GM19468 (cell line): ENCODE measurements around the gene MMP24.

Experiments used
- ATAC-seq: cut with Tn5 transposase; IDR thresholded peaks from one replicate; pipeline ENCODE4 v1.9.1; 2021; ENCODE audit warnings: mild to moderate bottlenecking, moderate library complexity, moderate number of reproducible peaks; ENCODE audit not compliant: unreplicated experiment; ENCODE audit errors: extremely low read depth

MMP24 gene

DNA sequence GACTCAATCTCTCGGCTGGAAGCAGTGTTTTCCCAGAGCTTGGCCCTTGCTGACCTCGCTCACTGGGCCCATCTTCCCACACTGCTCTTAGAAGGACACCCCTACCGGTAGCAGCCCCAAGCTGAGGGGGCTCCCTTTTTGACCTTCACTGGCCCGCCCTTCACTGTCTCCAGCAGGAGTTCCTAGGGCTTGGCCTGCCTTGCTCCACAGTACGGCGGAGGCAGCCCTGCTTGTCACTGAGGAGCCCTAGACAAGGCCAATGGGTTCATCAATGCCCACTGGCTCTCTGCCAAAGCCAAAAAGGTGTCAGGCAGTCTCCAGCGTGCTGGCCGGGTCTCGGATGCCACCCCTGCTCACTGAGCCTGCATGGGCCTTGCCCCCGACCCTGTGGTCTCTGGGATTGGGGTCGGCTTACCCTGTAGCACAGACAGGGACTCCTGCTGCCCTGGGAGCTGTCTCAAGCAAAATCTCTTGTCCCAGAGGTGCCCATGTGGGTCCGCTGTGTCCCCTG lies 49.3 kb downstream of the MMP24 start:
- no peak for ATAC-seq

DNA sequence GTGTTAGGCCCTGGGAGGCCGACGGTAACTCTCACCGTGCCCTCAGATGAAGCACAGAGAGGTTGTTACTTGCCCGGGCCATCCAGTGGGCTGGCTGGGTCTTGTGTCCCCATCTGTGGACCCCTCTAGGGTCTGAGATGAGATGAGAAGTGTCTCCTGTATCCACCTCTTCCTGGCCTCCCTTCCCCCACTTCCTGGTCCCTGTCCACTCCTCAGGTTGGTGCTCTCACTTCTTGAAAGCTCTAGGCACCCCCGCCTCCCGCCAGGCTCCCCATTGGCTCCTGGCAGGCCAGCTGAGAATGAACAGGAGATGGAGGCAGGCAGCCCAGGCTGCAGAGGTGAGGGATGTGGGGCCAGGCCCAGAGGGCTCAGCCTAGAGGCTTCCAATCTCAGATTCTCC lies 49.9 kb downstream of the MMP24 start:
- no peak for ATAC-seq

DNA sequence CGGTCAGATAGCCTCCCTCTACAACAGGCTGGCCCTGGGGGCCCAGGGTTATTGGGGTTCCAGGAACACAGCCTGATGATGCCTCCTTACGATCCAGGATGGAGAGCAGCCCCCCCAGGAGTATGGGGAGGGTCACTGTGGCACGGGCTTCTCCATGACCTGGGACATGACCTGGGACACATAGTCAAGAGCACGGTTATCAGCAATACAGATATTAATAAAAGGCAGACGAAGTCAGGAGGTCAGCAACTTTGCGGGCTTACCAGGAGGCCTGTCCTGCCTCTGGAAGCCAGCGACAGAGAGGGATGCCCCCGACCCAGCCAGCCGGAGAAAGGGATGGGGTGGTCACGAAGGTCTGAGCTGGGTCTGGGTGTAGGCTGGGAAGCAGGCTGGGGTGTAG lies 50.6 kb downstream of the MMP24 start:
- ATAC-seq = no peak

DNA sequence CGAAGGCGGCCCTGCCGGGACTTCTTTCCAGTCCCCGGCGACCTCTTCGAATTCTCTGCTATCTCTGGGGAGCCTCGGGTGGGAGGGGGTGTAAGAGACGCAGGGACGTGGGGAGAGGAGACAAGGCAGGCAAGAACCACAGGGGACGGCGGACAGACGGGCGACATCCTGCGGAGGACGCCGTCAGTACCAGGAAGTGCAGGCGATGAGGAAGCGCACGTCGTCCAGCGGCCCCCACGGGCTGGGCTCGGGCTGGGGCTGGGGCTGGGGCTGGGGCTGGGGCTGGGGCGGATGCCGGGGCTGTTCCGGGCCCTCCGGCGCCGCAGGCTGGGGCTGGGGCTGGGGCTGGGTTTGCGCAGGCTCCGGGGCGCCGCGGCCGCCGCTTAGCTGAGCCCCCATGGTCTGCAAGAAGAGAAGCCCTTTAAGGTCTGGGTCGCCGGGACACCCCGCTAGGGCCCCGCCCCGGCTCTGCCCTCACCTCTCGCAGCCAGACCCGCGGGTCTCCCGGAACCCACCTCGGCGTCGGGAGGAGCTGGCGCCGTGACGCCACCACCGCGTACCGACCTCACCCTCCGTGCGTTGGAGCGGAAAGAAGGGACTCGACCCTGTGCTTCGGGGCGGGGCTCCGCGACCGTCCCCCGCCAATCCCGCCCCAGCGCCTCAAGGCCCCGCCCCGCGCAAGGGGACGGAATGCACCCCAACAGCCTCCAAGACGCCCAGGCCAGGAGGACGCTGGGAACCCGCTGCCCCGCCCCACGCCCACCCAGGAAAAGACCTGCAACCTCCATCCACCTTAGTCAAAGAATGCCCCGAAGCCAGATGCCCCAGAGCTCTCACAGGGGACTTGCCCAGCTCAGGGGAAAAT lies 51.3 kb downstream of the MMP24 start, which contains the start of gene MMP24OS:
TSS of gene MMP24OS (minus strand) at position 592 of the 865 bp plus-strand sequence. CDS start at position 399, 193 bp downstream.
- ATAC-seq = peak; percentile 85

DNA sequence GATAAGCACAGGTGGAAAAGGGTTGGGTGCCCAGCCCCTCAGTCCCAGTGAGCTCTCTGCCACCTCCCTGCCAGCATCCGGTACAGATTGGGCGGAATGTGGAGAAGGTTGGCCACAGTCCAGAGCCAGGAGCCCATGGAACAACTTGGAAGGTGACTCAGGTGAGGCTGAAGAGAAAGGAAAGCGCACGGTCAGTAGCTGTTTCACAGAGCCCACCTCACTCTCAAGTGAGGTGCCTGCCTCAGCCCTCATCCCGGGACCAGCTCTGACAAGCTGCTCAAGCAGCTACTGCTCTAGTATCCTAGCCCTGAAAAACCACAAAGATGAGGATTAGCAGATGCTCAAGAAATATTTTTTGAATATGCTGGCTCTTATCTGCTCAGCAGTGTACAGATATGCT lies 52.5 kb downstream of the MMP24 start:
- no peak for ATAC-seq

DNA sequence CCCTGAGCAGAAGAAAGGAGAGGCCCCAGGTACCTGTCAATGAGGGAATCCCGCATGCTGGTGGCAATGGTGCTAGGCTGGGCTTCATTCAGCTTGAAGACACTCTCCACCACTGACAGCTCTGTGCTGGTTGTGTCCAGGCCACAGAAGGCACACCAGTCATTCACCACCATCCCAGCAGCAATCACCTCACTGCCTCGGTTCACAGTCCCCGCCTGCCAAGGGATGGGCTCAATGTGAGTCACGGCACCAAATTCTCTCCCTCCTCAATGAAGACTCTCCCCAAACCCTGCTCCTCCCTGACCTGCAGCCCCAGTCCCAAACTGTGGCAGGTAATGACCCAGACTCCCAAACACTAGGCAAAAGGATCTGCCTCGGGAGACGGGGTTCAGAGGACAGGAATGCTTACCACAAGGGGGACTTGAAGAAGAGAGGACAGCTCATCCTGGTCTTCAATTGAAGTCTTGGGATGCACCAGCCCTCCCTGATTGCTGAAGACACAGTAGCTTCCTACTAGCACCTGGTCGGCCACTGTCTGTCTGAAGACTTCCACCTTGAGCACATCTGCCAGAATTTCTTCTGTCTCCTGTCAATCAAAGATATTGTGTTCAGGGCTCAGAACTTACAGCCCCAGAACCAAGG lies 53.2 kb downstream of the MMP24 start:
- no peak for ATAC-seq

DNA sequence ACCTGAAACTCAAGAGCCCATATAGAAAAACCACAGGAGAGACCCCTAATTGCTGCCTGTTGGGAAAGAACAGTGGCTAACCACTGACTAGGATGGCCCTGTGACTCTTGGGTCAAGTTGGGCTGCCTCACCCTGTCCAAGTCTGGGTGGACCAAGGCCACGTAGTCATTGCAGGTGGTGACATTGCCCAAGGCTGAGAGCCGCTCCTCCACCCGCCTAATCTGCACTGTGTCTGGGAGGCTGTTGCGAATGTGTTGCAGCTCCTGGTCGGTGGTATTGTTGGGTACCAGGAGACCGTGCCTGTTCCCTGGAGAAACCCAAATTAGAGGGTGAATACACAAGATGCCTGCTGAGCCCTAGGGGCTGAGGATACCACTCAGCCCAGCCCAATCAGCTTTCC lies 54.0 kb downstream of the MMP24 start:
- no peak for ATAC-seq

DNA sequence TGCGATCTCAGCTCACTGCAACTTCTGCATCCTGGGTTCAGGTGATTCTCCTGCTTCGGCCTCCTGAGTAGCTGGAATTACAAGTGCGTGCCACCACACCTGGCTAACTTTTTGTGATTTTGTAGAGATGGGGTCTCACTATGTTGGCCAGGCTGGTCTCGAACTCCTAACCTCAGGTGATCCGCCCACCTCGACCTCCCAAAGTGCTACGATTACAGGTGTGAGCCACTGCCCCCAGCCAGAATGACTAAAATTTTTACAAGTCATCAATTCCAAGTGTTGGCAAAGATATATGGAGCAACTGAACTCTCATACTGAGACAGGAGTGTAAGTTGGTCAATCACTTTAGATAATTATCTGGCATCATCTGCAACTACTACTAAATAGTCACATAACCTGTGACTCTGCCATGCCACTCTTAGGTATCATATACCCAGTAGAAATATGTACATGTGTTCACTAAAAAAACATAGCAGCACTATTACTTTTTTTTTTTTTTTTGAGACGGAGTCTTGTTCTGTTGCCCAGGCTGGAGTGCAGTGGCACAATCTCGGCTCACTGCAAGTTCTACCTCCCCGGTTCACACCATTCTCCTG lies 55.1 kb downstream of the MMP24 start:
- ATAC-seq = no peak

DNA sequence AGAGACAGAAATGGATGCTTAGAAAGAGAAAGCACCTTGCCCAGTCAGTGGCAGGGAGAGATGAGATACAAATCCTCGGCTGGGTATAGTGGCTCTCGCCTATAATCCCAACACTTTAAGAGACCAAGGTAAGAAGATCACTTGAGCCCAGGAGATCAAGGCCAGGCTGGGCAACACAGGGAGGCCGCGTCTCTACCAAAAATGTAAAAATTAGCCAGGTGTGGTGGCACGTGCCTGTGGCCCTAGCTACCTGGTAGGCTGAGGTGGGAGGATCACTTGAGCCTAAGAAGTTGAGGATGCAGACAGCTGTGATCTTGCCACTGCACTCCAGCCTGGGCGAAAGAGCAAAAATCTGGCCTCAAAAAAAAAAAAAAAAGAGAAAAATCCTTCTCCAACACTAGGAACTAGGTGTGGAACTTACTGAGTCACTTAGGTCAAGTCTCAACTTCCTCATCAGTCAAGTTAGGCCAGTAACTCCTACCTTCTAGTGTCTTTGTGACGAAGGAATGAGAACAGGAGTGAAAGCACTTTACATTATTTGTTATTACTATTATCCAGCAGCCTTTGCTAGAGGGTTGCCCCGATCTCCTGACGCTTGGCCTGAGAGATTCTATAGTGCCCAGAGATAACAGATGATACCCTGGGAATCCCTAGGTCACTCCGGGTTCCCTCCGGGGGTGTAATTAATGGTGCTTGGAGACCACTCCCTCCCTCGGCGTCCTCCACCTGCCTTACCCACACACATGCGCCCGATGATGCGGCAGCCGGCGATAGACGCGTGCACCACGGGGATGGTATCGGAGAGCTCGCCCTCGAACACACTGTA lies 57.2 kb downstream of the MMP24 start:
- no peak for ATAC-seq

DNA sequence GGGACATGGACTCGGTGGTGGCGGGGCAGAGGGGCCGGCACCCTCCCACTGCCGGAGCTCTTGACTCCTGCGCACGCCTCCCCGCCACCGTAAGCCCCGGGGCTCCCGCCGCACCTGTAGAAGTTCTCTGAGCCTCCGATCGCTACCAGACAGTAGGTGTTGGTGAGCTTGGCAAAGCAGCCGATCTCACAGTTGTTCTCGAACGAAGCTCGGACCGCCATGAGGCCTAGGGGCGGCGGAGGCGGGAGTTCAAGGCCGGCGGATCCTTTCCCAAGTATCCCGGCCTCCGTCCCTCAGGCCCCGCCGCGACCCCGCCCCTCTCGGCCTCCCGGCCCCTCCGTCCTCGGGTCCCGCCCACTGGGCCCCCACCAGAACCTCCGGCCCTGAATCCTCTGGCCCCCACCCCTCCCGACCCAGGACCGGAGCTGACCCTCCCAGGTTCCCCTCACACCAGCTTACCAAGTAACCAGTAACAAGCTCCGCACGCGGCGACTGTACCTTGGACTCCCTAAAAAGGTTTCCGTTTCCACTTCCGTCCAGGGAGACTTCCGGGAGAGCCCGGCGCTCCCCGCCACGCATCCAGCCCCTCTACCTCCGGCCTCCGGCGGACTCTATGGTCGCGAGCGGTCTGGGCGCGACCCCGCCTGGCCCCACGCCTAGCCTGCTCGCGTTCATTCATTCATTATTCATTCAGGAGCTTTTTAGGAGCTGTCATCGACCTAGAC lies 57.9 kb downstream of the MMP24 start, which contains the start of gene EIF6:
TSS of gene EIF6 (minus strand) at position 506 of the 725 bp plus-strand sequence. CDS start at position 221, 285 bp downstream.
- ATAC-seq = no peak

DNA sequence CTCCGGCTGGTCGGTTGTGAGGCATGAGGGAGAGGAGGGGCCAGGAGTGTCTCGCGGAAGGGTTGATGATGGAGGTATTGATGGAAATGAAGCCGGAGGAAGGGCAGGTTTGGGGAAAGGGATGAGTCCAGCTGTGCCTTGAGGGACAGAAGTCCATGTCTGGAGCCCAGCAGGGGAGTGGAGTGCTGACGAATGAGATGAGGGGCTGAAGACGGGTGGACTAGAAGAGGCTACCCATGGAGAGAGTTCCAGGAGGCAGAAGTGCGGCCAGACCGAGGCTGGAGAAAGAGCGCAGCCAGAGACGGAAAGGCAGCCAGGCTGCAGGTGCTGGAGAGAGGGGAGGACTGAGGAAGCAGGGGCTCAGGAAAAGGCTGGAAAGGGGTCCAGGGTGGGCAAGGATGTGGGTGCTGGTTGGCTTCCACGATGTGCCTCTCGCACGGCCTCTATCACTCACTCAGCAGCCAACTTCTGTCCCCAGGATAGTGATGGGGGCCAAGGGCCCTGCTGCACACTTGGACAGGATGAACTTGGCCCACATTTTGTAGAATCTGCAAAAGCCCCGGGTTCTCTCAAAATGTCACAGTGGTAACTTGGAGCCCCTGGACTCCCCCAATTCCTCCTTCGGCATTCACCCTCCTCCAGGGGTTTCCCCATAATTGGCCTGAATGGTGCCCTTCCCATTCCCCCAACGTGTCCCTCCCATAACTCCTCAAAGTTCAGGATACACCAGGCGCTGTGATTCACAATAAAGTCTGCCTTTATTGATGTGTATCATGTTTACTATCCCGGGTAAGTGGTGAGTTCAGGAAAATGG lies 58.7 kb downstream of the MMP24 start:
- ATAC-seq = no peak

DNA sequence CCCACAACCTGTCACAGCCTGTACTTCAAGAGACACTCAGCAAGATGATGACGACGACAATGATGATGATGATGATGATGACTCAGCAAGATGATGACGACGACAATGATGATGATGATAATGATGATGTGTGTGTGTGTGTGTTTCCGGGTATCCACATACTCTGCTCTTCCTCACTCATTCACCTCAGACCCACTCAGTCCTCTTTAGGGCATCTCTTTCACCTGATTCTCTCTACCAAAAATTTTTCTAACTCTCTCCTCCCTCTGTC lies 59.3 kb downstream of the MMP24 start:
- no peak for ATAC-seq

DNA sequence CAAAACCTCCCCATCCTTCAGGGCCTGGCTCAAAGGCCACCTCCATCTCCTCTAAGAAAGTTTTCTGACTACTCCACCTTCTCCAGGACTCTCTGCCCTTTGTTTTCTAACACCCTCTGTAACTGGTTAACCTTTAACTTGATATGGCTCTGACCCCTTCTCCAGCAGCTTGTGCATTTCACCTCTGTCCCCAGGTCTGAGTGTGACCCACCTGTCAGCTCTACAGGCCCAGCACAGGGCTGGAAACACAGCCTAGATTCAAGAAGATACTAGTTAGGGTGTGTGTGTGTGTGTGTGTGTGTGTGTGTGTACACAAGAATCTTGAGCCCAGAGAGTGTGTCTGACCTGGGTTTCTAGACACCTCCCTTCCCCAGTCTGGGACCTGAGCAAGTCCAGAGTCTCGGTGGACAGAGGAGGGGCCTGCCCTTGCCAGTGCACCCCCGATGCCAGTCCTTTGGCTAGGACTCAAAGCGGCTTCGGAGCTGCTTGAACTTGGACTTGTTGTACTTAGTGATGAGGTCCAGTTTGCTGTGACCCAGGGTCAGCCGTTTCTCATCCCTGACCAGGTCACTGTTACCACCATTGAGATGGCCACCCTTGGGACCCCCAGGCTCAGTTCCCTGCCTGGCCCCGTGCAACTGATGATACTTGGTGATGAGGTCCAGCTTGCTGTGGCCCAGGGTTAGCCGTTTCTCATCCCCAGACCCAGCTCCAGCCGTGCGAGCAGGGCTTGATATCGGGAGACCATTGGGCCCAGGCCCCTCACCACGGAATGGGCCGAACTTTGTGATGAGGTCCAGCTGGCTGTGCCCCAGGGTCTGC lies 59.8 kb downstream of the MMP24 start:
- no peak for ATAC-seq

DNA sequence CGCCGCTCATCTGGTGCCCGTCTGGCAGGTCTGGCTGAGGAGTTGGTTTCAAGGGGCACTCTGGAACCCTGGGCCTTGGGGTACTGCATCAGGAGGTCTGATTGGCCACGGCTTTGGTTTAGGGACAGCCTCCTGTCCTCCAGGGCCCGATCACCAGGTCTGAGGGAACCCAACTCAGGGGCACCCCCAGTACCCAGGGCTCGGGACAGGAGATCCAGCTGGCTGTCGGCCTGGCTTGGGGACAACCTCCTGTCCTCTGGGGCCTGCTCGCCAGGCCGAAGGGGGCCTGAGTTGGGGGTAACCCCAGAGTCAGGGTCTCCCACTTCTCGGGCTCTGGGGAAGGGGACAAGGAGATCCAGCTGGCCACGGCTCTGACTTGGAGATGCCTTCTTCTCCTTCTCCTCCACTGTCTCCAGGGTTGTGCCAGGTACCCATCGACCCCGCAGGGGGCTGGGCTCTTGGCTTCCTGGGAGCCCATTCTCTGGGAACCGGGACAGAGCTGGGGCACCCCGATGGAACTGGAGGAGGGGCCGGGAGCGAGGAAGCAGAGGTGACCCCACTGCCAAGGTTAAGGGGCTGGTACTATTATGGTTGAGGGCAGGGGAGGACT lies 60.5 kb downstream of the MMP24 start:
- ATAC-seq = no peak

DNA sequence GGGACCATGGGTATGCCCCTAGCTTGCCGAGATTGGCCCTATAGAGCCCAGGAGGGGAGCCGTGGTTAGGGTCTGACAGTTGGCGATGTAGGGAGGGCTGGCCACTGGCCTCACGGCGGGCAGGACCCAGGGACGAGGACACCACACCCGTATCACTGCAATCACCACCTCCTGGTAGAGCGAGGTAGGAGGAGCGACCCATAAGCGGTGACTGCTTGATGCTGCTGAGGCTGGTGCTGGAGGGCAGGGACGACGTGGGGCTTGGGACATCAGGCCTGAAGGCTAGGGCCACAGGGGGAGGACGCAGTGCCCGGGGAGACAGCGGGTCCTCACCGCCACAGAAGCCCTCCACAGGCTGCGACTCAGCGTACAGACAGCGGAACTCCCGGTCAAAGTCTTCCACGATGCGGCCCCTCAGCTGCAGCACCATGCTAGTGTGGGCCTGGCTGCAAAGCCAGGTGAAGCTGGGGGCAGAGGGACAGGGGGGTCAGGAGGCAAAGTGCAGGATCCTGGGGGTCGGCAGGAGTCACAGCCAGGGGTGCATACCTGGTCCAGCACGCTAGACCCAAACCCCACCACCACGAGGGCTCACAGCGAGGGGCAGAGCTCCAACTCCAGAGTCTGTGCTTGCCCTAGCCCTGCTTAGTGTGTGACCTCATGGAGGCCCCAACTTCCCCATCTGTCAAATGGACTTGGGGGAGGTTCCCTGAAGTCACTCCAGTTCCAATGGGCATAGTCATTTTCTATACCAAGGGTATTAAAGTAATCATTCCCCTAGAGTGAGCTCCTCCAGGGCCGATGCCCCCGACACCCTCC lies 61.2 kb downstream of the MMP24 start:
- no peak for ATAC-seq

DNA sequence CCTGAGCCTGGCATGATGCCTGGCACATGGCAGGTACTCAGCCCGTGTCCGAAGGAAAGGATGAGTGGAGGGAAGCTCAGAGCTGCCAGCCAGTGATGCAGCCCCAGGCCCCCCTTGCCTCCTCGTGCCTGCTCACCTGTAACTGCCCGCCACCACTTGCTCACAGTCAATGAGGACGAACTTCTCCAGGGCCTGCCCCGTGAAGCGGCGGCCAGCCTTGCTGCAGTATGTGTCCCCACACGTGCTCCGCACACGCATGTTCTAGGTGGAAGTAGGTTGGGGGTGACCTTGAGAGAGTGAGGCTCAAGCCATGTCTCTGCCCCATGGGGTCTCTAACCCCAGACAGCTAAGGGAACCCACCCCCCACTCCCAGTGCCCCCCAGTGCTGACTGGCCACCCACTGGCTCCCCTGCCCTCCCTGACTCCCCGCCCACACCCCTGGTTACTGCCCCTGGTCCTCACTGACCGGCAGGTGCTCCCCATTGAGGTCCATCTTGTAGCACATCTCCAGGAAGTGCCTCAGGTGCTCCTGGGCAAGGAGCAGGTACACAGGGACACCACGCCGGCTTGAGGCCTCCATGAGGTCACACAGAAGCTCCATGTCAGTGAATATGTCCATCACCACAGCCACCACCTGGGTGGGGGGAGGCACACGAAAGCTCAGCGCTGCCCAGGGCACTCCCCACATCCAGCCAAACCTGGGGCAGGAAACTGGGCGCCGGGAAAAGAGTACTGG lies 62.0 kb downstream of the MMP24 start:
- ATAC-seq = no peak
